Parietal lobe (tissue), 1 donor: ENCODE results near the gene STAG2. TPM values are rescaled to one million over a fixed set of nuclear protein-coding genes. Genes with fewer than 3 reads are reported as not detected.

Experiments
- total RNA-seq: library from RNA; depleted of rRNA; stranded (reverse); fragments of >200 nt; gene quantifications from one replicate; pipeline ENCODE4 v1.2.3, GENCODE V29; 2014

STAG2 gene
- 136 TPM for total RNA-seq

GRCh38 chrX:123961268-123962005 lies at the start of gene STAG2:
TSS of gene STAG2 (plus strand) at chrX:123961706. CDS start at chrX:124022628, 60,922 bp downstream.

Other genes starting within 250 kb of the STAG2 start
- 143 TPM for gene THOC2, start 228.7 kb upstream of the STAG2 start, total RNA-seq
- 62.3 TPM for gene XIAP, start 101.7 kb upstream of the STAG2 start, total RNA-seq